Activated naive CD8-positive, alpha-beta T cell treated with anti-CD3 and anti-CD28 coated beads, Interleukin-2, amount 50 U/mL, for 24 hours (primary cell): Measurements from ENCODE around the gene UROC1.
A peak's percentile ranks its signal among the peaks of the same experiment; 100 is the strongest.

ENCODE experiments used
- ATAC-seq: fragments of 150-1000 bp; cut with Tn5 transposase; one replicate; pipeline ENCODE4 v1.10.0; 2021
- DNase-seq: peaks from one replicate; pipeline ENCODE4 v3.0.0; 2021
- H3K27ac Mint-ChIP-seq: one replicate; pipeline ENCODE4 v1.8.0; 2021; ENCODE audit warnings: mild to moderate bottlenecking, mixed read lengths
- H3K27me3 Mint-ChIP-seq: one replicate; pipeline ENCODE4 v1.8.0; 2021; ENCODE audit warnings: mixed read lengths
- H3K36me3 Mint-ChIP-seq: one replicate; pipeline ENCODE4 v1.8.0; 2021; ENCODE audit warnings: low read depth, mixed read lengths
- H3K4me1 Mint-ChIP-seq: one replicate; pipeline ENCODE4 v1.8.0; 2021; ENCODE audit warnings: mixed read lengths
- H3K4me3 Mint-ChIP-seq: one replicate; pipeline ENCODE4 v1.8.0; 2021; ENCODE audit warnings: mild to moderate bottlenecking, moderate library complexity, mixed read lengths
- H3K9me3 Mint-ChIP-seq: one replicate; pipeline ENCODE4 v1.8.0; 2021; ENCODE audit warnings: mixed read lengths

Gene UROC1

GRCh38 chr3:126517291-126517951, at the start of gene UROC1:
UROC1 (minus strand) TSS chr3:126517773; CDS start chr3:126517719, 54 bp downstream.
- Mint-ChIP-seq H3K36me3 (no peaks in the 10 kb centered on the region), H3K4me3 (no peak within 1 kb of the TSS), H3K9me3 (no peaks in the 10 kb centered on the region), H3K27me3 (no peaks in the 10 kb centered on the region), H3K4me1 (no peaks in the 10 kb centered on the region), H3K27ac (no peak within 1 kb of the TSS)
- no peak for DNase-seq
- no peak for ATAC-seq

GRCh38 chr3:126562737-126563276, 45.2 kb upstream of the UROC1 start:
- no peaks in the 10 kb centered on the region for H3K4me1 Mint-ChIP-seq
- ATAC-seq, result no peak
- no peak overlapping the region for H3K27ac Mint-ChIP-seq
- DNase-seq, result no peak
- H3K27me3 Mint-ChIP-seq, result peaks cover 2% of the 10 kb centered on the region
- no peak overlapping the region for H3K4me3 Mint-ChIP-seq
- peaks cover 5% of the 10 kb centered on the region for H3K9me3 Mint-ChIP-seq
- H3K36me3 Mint-ChIP-seq, result no peaks in the 10 kb centered on the region

- ATAC-seq (no peak), DNase-seq (no peak)
- no peak within 1 kb of the TSS for H3K4me3 Mint-ChIP-seq
- no peaks in the 10 kb centered on the region for H3K27me3 Mint-ChIP-seq
- H3K27ac Mint-ChIP-seq, result no peak within 1 kb of the TSS
- no peaks in the 10 kb centered on the region for H3K4me1 Mint-ChIP-seq
- H3K36me3 Mint-ChIP-seq, result no peaks in the 10 kb centered on the region
- peaks cover 5% of the 10 kb centered on the region for H3K9me3 Mint-ChIP-seq
Observed at GRCh38 chr3:126558336-126559071, 40.9 kb upstream of the UROC1 start, which contains the start of gene C3orf22. C3orf22 (minus strand) TSS chr3:126558932; CDS start chr3:126553390, 5,542 bp downstream.

GRCh38 chr3:126557761-126558160, 40.2 kb upstream of the UROC1 start:
- Mint-ChIP-seq H3K9me3 (peaks cover 5% of the 10 kb centered on the region), H3K36me3 (no peaks in the 10 kb centered on the region), H3K27ac (no peak overlapping the region), H3K4me3 (no peak overlapping the region), H3K4me1 (no peaks in the 10 kb centered on the region), H3K27me3 (no peaks in the 10 kb centered on the region)
- ATAC-seq (no peak), DNase-seq (no peak)

GRCh38 chr3:126557415-126557745, 39.8 kb upstream of the UROC1 start:
- H3K36me3 Mint-ChIP-seq, result no peaks in the 10 kb centered on the region
- no peak overlapping the region for H3K27ac Mint-ChIP-seq
- H3K4me1 Mint-ChIP-seq, result no peaks in the 10 kb centered on the region
- ATAC-seq (no peak), DNase-seq (no peak)
- no peaks in the 10 kb centered on the region for H3K27me3 Mint-ChIP-seq
- no peak overlapping the region for H3K4me3 Mint-ChIP-seq
- H3K9me3 Mint-ChIP-seq, result peaks cover 5% of the 10 kb centered on the region

GRCh38 chr3:126556637-126557414, 39.3 kb upstream of the UROC1 start:
- Mint-ChIP-seq H3K27ac (no peak overlapping the region), H3K4me1 (no peaks in the 10 kb centered on the region), H3K36me3 (no peaks in the 10 kb centered on the region), H3K9me3 (peaks cover 4% of the 10 kb centered on the region), H3K4me3 (no peak overlapping the region), H3K27me3 (no peaks in the 10 kb centered on the region)
- DNase-seq, result no peak
- peak; percentile 18 for ATAC-seq

GRCh38 chr3:126555795-126556636, 38.4 kb upstream of the UROC1 start:
- H3K27me3 Mint-ChIP-seq, result no peaks in the 10 kb centered on the region
- H3K4me1 Mint-ChIP-seq, result no peaks in the 10 kb centered on the region
- ATAC-seq (no peak), DNase-seq (no peak)
- H3K9me3 Mint-ChIP-seq, result no peaks in the 10 kb centered on the region
- no peak overlapping the region for H3K4me3 Mint-ChIP-seq
- H3K27ac Mint-ChIP-seq, result no peak overlapping the region
- no peaks in the 10 kb centered on the region for H3K36me3 Mint-ChIP-seq

GRCh38 chr3:126554560-126555525, 37.3 kb upstream of the UROC1 start:
- Mint-ChIP-seq H3K27ac (no peak overlapping the region), H3K27me3 (no peaks in the 10 kb centered on the region), H3K9me3 (no peaks in the 10 kb centered on the region), H3K36me3 (no peaks in the 10 kb centered on the region), H3K4me1 (no peaks in the 10 kb centered on the region), H3K4me3 (no peak overlapping the region)
- no peak for DNase-seq
- no peak for ATAC-seq

- H3K9me3 Mint-ChIP-seq, result no peaks in the 10 kb centered on the region
- ATAC-seq, result no peak
- no peaks in the 10 kb centered on the region for H3K27me3 Mint-ChIP-seq
- DNase-seq, result no peak
- no peaks in the 10 kb centered on the region for H3K4me1 Mint-ChIP-seq
- no peaks in the 10 kb centered on the region for H3K36me3 Mint-ChIP-seq
- H3K4me3 Mint-ChIP-seq, result no peak overlapping the region
- no peak overlapping the region for H3K27ac Mint-ChIP-seq
Observed at GRCh38 chr3:126553284-126554084, 35.9 kb upstream of the UROC1 start.

GRCh38 chr3:126552688-126553283, 35.2 kb upstream of the UROC1 start:
- Mint-ChIP-seq H3K36me3 (no peaks in the 10 kb centered on the region), H3K9me3 (no peaks in the 10 kb centered on the region), H3K4me3 (no peak overlapping the region), H3K27ac (no peak overlapping the region), H3K4me1 (no peaks in the 10 kb centered on the region), H3K27me3 (no peaks in the 10 kb centered on the region)
- DNase-seq (no peak), ATAC-seq (no peak)

GRCh38 chr3:126551839-126552687, 34.5 kb upstream of the UROC1 start:
- H3K9me3 Mint-ChIP-seq, result no peaks in the 10 kb centered on the region
- H3K36me3 Mint-ChIP-seq, result no peaks in the 10 kb centered on the region
- DNase-seq (no peak), ATAC-seq (no peak)
- H3K4me1 Mint-ChIP-seq, result no peaks in the 10 kb centered on the region
- H3K4me3 Mint-ChIP-seq, result no peak overlapping the region
- H3K27me3 Mint-ChIP-seq, result peaks cover 2% of the 10 kb centered on the region
- H3K27ac Mint-ChIP-seq, result no peak overlapping the region
